DND-41 (cell line): ENCODE data around the gene POU6F2.

ENCODE experiments used
- EZH2 ChIP-seq: IDR thresholded peaks from 3 replicates; pipeline ENCODE4 v1.6.1; 2012; ENCODE audit warnings: borderline replicate concordance, low read depth, mild to moderate bottlenecking, moderate library complexity, low read length, inconsistent platforms; ENCODE audit not compliant: severe bottlenecking
- TF ChIP-seq, protein P1 (sequence below): IDR thresholded peaks from 2 replicates; pipeline ENCODE4 v1.5.1; 2012; ENCODE audit warnings: borderline replicate concordance, low read length, moderate library complexity, mild to moderate bottlenecking; ENCODE audit not compliant: poor library complexity, severe bottlenecking; ENCODE audit errors: extremely low read depth

DNA sequence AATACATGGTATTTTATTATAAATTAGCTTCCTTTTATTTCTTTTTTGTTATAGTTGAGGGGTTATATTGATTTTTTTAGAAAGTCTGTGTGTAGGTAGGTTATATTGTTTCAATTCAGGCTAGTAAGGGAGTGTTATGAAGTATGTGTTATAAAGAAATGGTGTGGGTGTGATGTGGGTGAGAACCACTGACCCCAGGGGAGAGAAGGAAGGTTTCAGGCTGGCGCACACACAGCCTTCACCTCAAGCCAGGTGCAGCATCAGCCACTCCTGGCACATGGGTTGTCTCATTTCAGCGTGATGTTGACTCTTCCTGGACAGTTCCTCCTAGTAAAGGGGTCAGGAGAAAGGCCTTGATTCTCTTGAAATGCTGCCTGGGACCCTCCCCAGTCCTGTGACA is 291.3 kb downstream of the POU6F2 start:
- TF ChIP-seq, protein P1, sequence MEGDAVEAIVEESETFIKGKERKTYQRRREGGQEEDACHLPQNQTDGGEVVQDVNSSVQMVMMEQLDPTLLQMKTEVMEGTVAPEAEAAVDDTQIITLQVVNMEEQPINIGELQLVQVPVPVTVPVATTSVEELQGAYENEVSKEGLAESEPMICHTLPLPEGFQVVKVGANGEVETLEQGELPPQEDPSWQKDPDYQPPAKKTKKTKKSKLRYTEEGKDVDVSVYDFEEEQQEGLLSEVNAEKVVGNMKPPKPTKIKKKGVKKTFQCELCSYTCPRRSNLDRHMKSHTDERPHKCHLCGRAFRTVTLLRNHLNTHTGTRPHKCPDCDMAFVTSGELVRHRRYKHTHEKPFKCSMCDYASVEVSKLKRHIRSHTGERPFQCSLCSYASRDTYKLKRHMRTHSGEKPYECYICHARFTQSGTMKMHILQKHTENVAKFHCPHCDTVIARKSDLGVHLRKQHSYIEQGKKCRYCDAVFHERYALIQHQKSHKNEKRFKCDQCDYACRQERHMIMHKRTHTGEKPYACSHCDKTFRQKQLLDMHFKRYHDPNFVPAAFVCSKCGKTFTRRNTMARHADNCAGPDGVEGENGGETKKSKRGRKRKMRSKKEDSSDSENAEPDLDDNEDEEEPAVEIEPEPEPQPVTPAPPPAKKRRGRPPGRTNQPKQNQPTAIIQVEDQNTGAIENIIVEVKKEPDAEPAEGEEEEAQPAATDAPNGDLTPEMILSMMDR = no peak
- TF ChIP-seq EZH2 = no peak
